GM10248 (cell line): ENCODE measurements around the gene YJEFN3.
A peak's percentile ranks its signal among the peaks of the same experiment; 100 is the strongest.

Source experiments
- CTCF ChIA-PET: fragments of 300-600 bp; sonication (Branson Sonifier 250); formaldehyde crosslinking; extraction: SDS; loops from one replicate; lab custom pipeline; 2021; ENCODE audit warnings: antibody characterized with exemption; lab: Yijun Ruan, JAX
- POLR2A ChIA-PET: fragments of 350-650 bp; sonication (Branson Sonifier 250); formaldehyde crosslinking; extraction: SDS; loops from one replicate; lab custom pipeline; 2020; ENCODE audit warnings: antibody characterized with exemption; lab: Yijun Ruan, JAX
- DNase-seq: peaks from one replicate; pipeline ENCODE4 v3.0.0; 2012; ENCODE audit errors: extremely low spot score
- CTCF ChIP-seq: IDR thresholded peaks from 2 replicates; pipeline ENCODE4 v1.5.1; 2012; ENCODE audit warnings: mild to moderate bottlenecking, low read depth; ENCODE audit errors: extremely low read depth, missing control alignments, control extremely low read depth

The YJEFN3 gene

GRCh38 chr19:19526581-19527370 is 1.9 kb upstream of the YJEFN3 start:
- peak; percentile 60 for DNase-seq
- no peak for TF ChIP-seq CTCF
- POLR2A ChIA-PET: no interaction called here
- CTCF ChIA-PET: interaction anchor here (14.9 kb wide), 1 partner anchor 24 kb away, joined by 251 read pairs; no protein-coding TSS in a partner anchor

GRCh38 chr19:19527371-19527656 is 1.4 kb upstream of the YJEFN3 start:
- DNase-seq: no peak
- ChIA-PET POLR2A (no interaction called here), CTCF (interaction anchor here (14.9 kb wide), 1 partner anchor 23 kb away, joined by 251 read pairs; no protein-coding TSS in a partner anchor)
- no peak for TF ChIP-seq CTCF

- ChIA-PET POLR2A (no interaction called here), CTCF (interaction anchor here (1.0 to 14.9 kb wide), 2 partner anchors 23 to 122 kb away, joined by 3 to 251 read pairs; partner anchors contain the start of gene GATAD2A)
- no peak for DNase-seq
- TF ChIP-seq CTCF: no peak
These were observed 761 bp upstream of the YJEFN3 start for GRCh38 chr19:19527674-19528625.

GRCh38 chr19:19529783-19530422 is 1.2 kb downstream of the YJEFN3 start:
- CTCF ChIA-PET: interaction anchor here (0.7 to 14.9 kb wide), 8 partner anchors 10 to 246 kb away, joined by 3 to 251 read pairs (median 4); partner anchors contain the start of gene GMIP
- TF ChIP-seq CTCF: no peak
- POLR2A ChIA-PET: no interaction called here

GRCh38 chr19:19530423-19530804 is 1.7 kb downstream of the YJEFN3 start:
- DNase-seq: no peak
- ChIA-PET CTCF (interaction anchor here (0.7 to 14.9 kb wide), 6 partner anchors 10 to 246 kb away, joined by 3 to 251 read pairs (median 10); partner anchors contain the start of gene GMIP), POLR2A (no interaction called here)
- no peak for TF ChIP-seq CTCF

More at GRCh38 chr19:19529783-19530422, 1.2 kb downstream of the YJEFN3 start:
- DNase-seq: no peak
